IMR-90 (cell line): ENCODE measurements around the gene PRKAG2. TPM values are rescaled to one million over a fixed set of nuclear protein-coding genes. Genes with fewer than 3 reads are reported as not detected.

Source experiments
- ATAC-seq: fragments of 200-7000 bp; cut with Tn5 transposase; 2 replicates; pipeline ENCODE4 v1.9.1; 2020; ENCODE audit warnings: low read depth, mild to moderate bottlenecking, moderate library complexity
- BruUV-seq: library from RNA; stranded (reverse); fragments of 400-500 nt; replicated peaks from 2 replicates; lab custom pipeline; 2021; lab: Mats Ljungman, UMichigan
- CTCF ChIA-PET: fragments of 300-600 bp; formaldehyde crosslinking; extraction: SDS; loops from one replicate; lab custom pipeline; 2021; ENCODE audit warnings: antibody characterized with exemption; lab: Yijun Ruan, JAX
- POLR2A ChIA-PET: fragments of 300-600 bp; sonication (Branson Sonifier 250); formaldehyde crosslinking; loops from one replicate; lab custom pipeline; 2022; ENCODE audit warnings: antibody characterized with exemption; ENCODE audit not compliant: unreplicated experiment; lab: Charles Lee
- DNase-seq: peaks from one replicate; pipeline ENCODE4 v3.0.0; 2013
- H2AFZ ChIP-seq: replicated peaks from 2 replicates; pipeline ENCODE3; 2013; ENCODE audit warnings: low read length, mild to moderate bottlenecking; ENCODE audit not compliant: poor library complexity
- H2AK5ac ChIP-seq: 2 replicates; pipeline ENCODE4 v1.6.1; 2013; ENCODE audit warnings: low read depth, low read length, inconsistent platforms
- H2AK9ac ChIP-seq: replicated peaks from 2 replicates; pipeline ENCODE3; 2013; ENCODE audit warnings: mild to moderate bottlenecking, low read depth, low read length, moderate library complexity; ENCODE audit not compliant: poor library complexity
- H2BK120ac ChIP-seq: 2 replicates; pipeline ENCODE4 v1.6.1; 2013; ENCODE audit warnings: low read depth, low read length, inconsistent platforms
- H2BK15ac ChIP-seq: 3 replicates; pipeline ENCODE4 v1.6.1; 2013; ENCODE audit warnings: low read depth, low read length, inconsistent platforms
- H2BK20ac ChIP-seq: 2 replicates; pipeline ENCODE4 v1.6.1; 2013; ENCODE audit warnings: low read depth, mild to moderate bottlenecking, inconsistent platforms, low read length, moderate library complexity
- H2BK5ac ChIP-seq: 2 replicates; pipeline ENCODE4 v1.6.1; 2013; ENCODE audit warnings: mild to moderate bottlenecking, low read depth, low read length, inconsistent platforms; ENCODE audit not compliant: poor library complexity, severe bottlenecking
- H3K14ac ChIP-seq: replicated peaks from 2 replicates; pipeline ENCODE4 v1.6.1; 2013; ENCODE audit warnings: low read depth, low read length, inconsistent platforms
- H3K18ac ChIP-seq: 2 replicates; pipeline ENCODE4 v1.6.1; 2013; ENCODE audit warnings: low read depth, low read length, control low read depth
- H3K23ac ChIP-seq: 2 replicates; pipeline ENCODE4 v1.6.1; 2013; ENCODE audit warnings: low read depth, low read length, inconsistent platforms
- H3K27ac ChIP-seq: 2 replicates; pipeline ENCODE4 v1.5.1; 2013; ENCODE audit warnings: mild to moderate bottlenecking, control low read depth, low read length; ENCODE audit not compliant: insufficient read depth
- H3K27me3 ChIP-seq: 2 replicates; pipeline ENCODE4 v1.6.1; 2013; ENCODE audit warnings: low read length; ENCODE audit not compliant: control insufficient read depth, insufficient read depth
- H3K36me3 ChIP-seq: 2 replicates; pipeline ENCODE4 v1.6.1; 2013; ENCODE audit warnings: low read length, mixed read lengths; ENCODE audit not compliant: control insufficient read depth, insufficient read depth
- H3K4ac ChIP-seq: 2 replicates; pipeline ENCODE4 v1.6.1; 2013; ENCODE audit warnings: low read depth, low read length, inconsistent platforms
- H3K4me1 ChIP-seq: 2 replicates; pipeline ENCODE4 v1.6.1; 2013; ENCODE audit warnings: low read length, mixed read lengths; ENCODE audit not compliant: control insufficient read depth, insufficient read depth
- H3K4me2 ChIP-seq: 2 replicates; pipeline ENCODE4 v1.6.1; 2013; ENCODE audit warnings: low read depth, mild to moderate bottlenecking, control low read depth, low read length, moderate library complexity
- H3K4me3 ChIP-seq: 2 replicates; pipeline ENCODE4 v1.5.1; 2013; ENCODE audit warnings: low read depth, mild to moderate bottlenecking, control low read depth, low read length, moderate library complexity; ENCODE audit not compliant: insufficient read depth
- H3K56ac ChIP-seq: 2 replicates; pipeline ENCODE4 v1.6.1; 2013; ENCODE audit warnings: low read length, inconsistent platforms; ENCODE audit not compliant: insufficient read depth; ENCODE audit errors: extremely low read depth
- H3K79me1 ChIP-seq, 2 experiments: 2 replicates each; pipeline ENCODE4 v1.6.1; 2013; ENCODE audit warnings: low read length in 2 of 2, inconsistent platforms in 1 of 2, low read depth in 1 of 2
- H3K9ac ChIP-seq: 2 replicates; pipeline ENCODE4 v1.6.1; 2013; ENCODE audit warnings: low read depth, low read length, control low read depth
- H3K9me1 ChIP-seq: 2 replicates; pipeline ENCODE4 v1.6.1; 2013; ENCODE audit warnings: low read length, inconsistent platforms; ENCODE audit not compliant: insufficient read depth
- H3K9me3 ChIP-seq: 2 replicates; pipeline ENCODE4 v1.6.1; 2013; ENCODE audit warnings: low read length; ENCODE audit not compliant: control insufficient read depth, insufficient read depth
- H4K20me1 ChIP-seq: 2 replicates; pipeline ENCODE4 v1.6.1; 2013; ENCODE audit warnings: low read length, inconsistent platforms; ENCODE audit not compliant: insufficient read depth
- H4K5ac ChIP-seq: 2 replicates; pipeline ENCODE4 v1.6.1; 2013; ENCODE audit warnings: mild to moderate bottlenecking, low read depth, low read length, control low read depth
- H4K8ac ChIP-seq, 2 experiments: 2 replicates each; pipeline ENCODE4 v1.6.1; 2013; ENCODE audit warnings: low read depth in 2 of 2, low read length in 2 of 2, control low read depth in 1 of 2, inconsistent platforms in 1 of 2
- H4K91ac ChIP-seq: 2 replicates; pipeline ENCODE4 v1.6.1; 2013; ENCODE audit warnings: low read depth, low read length, inconsistent platforms; ENCODE audit not compliant: insufficient read depth
- CHD1 ChIP-seq: IDR thresholded peaks from 2 replicates; pipeline ENCODE4 v1.6.1; 2012; ENCODE audit warnings: low read depth, low read length, improper control_type of control experiment
- FOS ChIP-seq: fragments of 150-350 bp; IDR thresholded peaks from 2 replicates; pipeline ENCODE4 v1.6.1; 2016; ENCODE audit warnings: low read depth, low read length
- MAFK ChIP-seq: IDR thresholded peaks from 2 replicates; pipeline ENCODE4 v1.6.1; 2012; ENCODE audit warnings: low read depth, low read length, improper control_type of control experiment
- MAZ ChIP-seq: IDR thresholded peaks from 2 replicates; pipeline ENCODE4 v1.6.1; 2012; ENCODE audit warnings: low read depth, mild to moderate bottlenecking, low read length, improper control_type of control experiment, moderate library complexity, borderline replicate concordance
- MXI1 ChIP-seq: IDR thresholded peaks from 2 replicates; pipeline ENCODE4 v1.6.1; 2012; ENCODE audit warnings: low read depth, mild to moderate bottlenecking, low read length, moderate library complexity, borderline replicate concordance
- NFE2L2 ChIP-seq: fragments of 150-350 bp; IDR thresholded peaks from 2 replicates; pipeline ENCODE4 v1.6.1; 2016; ENCODE audit warnings: low read depth, mild to moderate bottlenecking, low read length
- RAD21 ChIP-seq: IDR thresholded peaks from 2 replicates; pipeline ENCODE4 v1.6.1; 2012; ENCODE audit warnings: low read length, improper control_type of control experiment
- RCOR1 ChIP-seq: IDR thresholded peaks from 2 replicates; pipeline ENCODE4 v1.6.1; 2012; ENCODE audit warnings: mild to moderate bottlenecking, low read length, improper control_type of control experiment; ENCODE audit not compliant: insufficient replicate concordance
- RFX5 ChIP-seq: IDR thresholded peaks from 2 replicates; pipeline ENCODE4 v1.8.0; 2012; ENCODE audit warnings: low read depth, mild to moderate bottlenecking, low read length, moderate library complexity
- SMC3 ChIP-seq: fragments of 150-350 bp; IDR thresholded peaks from 2 replicates; pipeline ENCODE4 v1.6.1; 2016; ENCODE audit warnings: low read depth, mild to moderate bottlenecking, antibody characterized with exemption, low read length, moderate library complexity
- WGBS, 2 experiments: methylation state at CpG; one replicate each; pipeline versions ENCODE4 v1.1.5 to v1.1.7; 2013; ENCODE audit warnings: missing lambda C conversion rate in 2 of 2; ENCODE audit not compliant: insufficient read length in 1 of 2; ENCODE audit errors: extremely low coverage in 2 of 2; 5-methylcytosine and 5-hydroxymethylcytosine counted together
- dilution Hi-C: fragments of 300-500 bp; cut with HindIII; formaldehyde crosslinking; loops from one replicate; pipeline ENCODE4 v1.14.3; 2018; ENCODE audit warnings: low sequenced_read_pairs; ENCODE audit not compliant: unreplicated experiment
- in situ Hi-C: fragments of 300-500 bp; cut with MboI; formaldehyde crosslinking; loops from 3 replicates; pipeline ENCODE4 v1.14.3; 2019; ENCODE audit warnings: low sequenced_read_pairs, inconsistent platforms, mixed read lengths
- intact Hi-C: fragments of 100-400 bp; cut with micrococcal nuclease; formaldehyde crosslinking; loops from 2 replicates; pipeline ENCODE4 v1.10.0; 2022
- polyA plus RNA-seq, 3 experiments: library from polyadenylated mRNA; depleted of rRNA; stranded (reverse); fragments of >200 nt; gene quantifications; 2 replicates each; pipeline ENCODE4 v1.2.3, GENCODE V29; 2012; ENCODE audit warnings: low replicate concordance in 1 of 3
- total RNA-seq: library from RNA; depleted of rRNA; stranded (reverse); fragments of >200 nt; gene quantifications from 2 replicates; pipeline ENCODE4 v1.2.3, GENCODE V29; 2012

The PRKAG2 gene
- total and polyA plus RNA-seq, 2 of the 4 experiments (the other 2 are of a cell fraction), result 15.4 to 21.6 TPM

DNA sequence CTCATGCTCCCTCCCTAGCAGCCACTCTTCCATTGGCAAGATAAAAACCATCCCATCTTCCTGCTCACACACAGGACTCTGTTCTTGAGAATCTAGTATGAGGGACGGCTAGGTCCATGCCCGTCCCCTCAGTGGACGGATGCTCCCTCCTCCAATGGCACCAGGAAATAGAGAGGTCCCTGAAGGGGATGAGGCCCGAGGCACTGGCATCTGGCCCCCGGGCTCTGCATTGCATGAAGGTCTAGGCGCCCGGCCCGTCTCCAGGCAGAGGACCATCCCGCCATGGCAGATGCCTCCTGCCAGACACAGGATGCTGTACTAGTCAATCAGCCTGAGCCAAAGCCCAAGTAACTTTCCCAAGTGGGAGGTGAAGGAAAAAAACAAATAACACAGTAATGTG is 15.0 kb downstream of the PRKAG2 start:
- dilution Hi-C loops, result no loop called here
- Histone ChIP-seq H3K27ac (no peak overlapping the region), H3K27me3 (peaks cover 28% of the 10 kb centered on the region), H3K79me1 (no peaks in the 10 kb centered on the region), H3K9ac (no peak overlapping the region), H2BK15ac (no peak overlapping the region), H4K20me1 (no peaks in the 10 kb centered on the region), H3K14ac (no peak overlapping the region), H4K91ac (no peak overlapping the region), H3K9me3 (no peaks in the 10 kb centered on the region), H2BK120ac (no peak overlapping the region), H3K4me3 (no peak overlapping the region), H3K4ac (no peak overlapping the region), H2AK9ac (no peak overlapping the region), H3K36me3 (no peaks in the 10 kb centered on the region), H4K5ac (no peak overlapping the region), H3K18ac (no peak overlapping the region), H3K4me2 (no peak overlapping the region), H4K8ac (no peak overlapping the region), H3K4me1 (no peaks in the 10 kb centered on the region), H2AFZ (no peak overlapping the region), H3K9me1 (no peaks in the 10 kb centered on the region), H3K56ac (no peak overlapping the region), H2BK5ac (no peak overlapping the region), H2AK5ac (no peak overlapping the region), H2BK20ac (no peak overlapping the region), H3K23ac (no peak overlapping the region)
- CTCF ChIA-PET, result no interaction called here
- ATAC-seq (no peak), DNase-seq (no peak)
- intact Hi-C loops, result no loop called here
- BruUV-seq, result no TSS peak
- TF ChIP-seq MAZ (no peak), FOS (no peak), RAD21 (no peak), RCOR1 (no peak), RFX5 (no peak), MAFK (no peak), SMC3 (no peak), CHD1 (no peak), NFE2L2 (no peak), MXI1 (no peak)
- POLR2A ChIA-PET, result no interaction called here
- WGBS, 2 experiments, result 90% methylated on average over 4 of the region's 9 CpGs; no CpG with 5 or more reads in 1 of the 2 experiments
- in situ Hi-C loops, result no loop called here
